ENCODE measurements around the gene MAL. TPM values are rescaled to one million over a fixed set of nuclear protein-coding genes. Genes with fewer than 3 reads are reported as not detected.

Gene MAL
- total and polyA plus RNA-seq, 8 donors, result 0.25 to 1.9 (median 0.81) TPM; not detected in 1

DNA sequence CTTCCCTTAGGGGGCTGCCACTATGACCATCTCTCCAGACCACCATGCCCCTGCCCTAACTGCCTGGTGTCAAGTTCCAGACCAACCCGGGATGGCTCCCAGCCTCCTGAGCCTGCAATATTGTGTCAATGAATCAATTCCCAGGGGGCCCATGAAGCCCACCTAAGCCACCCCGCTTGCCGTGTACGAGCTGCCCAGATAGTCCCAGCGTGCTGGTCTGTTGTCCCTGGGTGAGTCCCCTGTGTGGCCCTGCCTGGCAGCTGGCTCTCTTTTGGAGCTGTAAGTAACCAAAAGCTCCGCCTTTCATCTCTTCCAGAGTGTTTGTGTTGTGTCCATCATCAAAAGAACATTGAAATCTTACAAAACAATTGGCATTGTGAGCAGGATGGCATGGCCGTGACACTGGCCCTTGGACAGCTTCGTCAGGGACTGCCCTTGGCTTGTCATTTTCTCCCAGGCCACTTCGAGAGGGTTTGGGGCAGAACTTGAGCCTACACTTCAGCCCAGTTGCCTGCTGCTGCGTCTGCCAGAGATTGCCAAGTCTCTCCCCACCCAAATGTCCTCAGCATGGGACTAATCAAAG is 11.3 kb upstream of the MAL start:
- peak in 1 of 6 donors; percentile 44 for DNase-seq
- no peak overlapping the region for H3K4me3 ChIP-seq
- no peak for ATAC-seq
- H3K36me3 ChIP-seq, result no peaks in the 10 kb centered on the region
- FAIRE-seq, result no peak
- no peaks in the 10 kb centered on the region for H3K9me3 ChIP-seq
- TF ChIP-seq, protein P1, sequence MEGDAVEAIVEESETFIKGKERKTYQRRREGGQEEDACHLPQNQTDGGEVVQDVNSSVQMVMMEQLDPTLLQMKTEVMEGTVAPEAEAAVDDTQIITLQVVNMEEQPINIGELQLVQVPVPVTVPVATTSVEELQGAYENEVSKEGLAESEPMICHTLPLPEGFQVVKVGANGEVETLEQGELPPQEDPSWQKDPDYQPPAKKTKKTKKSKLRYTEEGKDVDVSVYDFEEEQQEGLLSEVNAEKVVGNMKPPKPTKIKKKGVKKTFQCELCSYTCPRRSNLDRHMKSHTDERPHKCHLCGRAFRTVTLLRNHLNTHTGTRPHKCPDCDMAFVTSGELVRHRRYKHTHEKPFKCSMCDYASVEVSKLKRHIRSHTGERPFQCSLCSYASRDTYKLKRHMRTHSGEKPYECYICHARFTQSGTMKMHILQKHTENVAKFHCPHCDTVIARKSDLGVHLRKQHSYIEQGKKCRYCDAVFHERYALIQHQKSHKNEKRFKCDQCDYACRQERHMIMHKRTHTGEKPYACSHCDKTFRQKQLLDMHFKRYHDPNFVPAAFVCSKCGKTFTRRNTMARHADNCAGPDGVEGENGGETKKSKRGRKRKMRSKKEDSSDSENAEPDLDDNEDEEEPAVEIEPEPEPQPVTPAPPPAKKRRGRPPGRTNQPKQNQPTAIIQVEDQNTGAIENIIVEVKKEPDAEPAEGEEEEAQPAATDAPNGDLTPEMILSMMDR (IDR thresholded peaks at IDR 0.05), result no peak
- H3K27me3 ChIP-seq, result no peaks in the 10 kb centered on the region
- 62 to 69% methylated on average over 10 of the region's 10 CpGs for WGBS, 2 donors
- intact Hi-C loops (cut with DNase I), result no loop called here
- H3K27ac ChIP-seq, result no peak overlapping the region
- no peaks in the 10 kb centered on the region for H3K4me1 ChIP-seq

DNA sequence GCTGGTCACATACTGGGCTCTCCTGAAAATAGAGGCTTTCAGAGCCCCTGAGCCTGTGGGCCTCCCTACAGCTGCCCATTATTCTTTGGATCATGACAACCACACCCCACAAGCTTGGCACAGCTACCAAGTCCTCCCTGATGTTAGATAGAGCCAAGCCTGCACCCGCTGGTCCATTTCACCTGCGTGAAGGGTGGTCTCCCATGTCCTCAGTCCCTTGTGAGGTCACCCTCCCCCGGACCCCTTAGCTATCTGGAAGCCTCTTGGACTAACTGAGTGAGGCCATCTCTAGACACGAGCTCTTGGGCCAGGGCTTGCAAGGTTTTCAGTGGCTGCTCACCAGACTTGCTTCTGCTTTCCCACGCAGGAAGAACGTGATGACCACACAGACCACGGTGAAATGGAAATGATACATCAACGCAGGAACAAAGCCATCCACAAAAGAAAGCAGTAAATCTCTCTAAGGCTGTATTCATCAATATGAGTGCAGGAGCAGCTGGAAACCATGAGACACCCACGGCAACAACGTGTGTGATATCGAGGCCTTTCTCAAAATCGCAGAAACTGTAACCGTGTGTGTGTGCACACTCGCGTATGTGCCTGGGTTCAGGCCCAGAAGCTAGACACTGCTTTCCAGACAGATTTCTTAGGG is 10.1 kb upstream of the MAL start:
- ATAC-seq (no peak), FAIRE-seq (no peak), DNase-seq (no peak)
- WGBS, 2 donors, result 72 to 81% methylated on average over 15 of the region's 15 CpGs
- no peaks in the 10 kb centered on the region for H3K36me3 ChIP-seq
- intact Hi-C loops (cut with DNase I), result no loop called here
- no peaks in the 10 kb centered on the region for H3K27me3 ChIP-seq
- no peak overlapping the region for H3K4me3 ChIP-seq
- TF ChIP-seq, protein P1 (IDR thresholded peaks at IDR 0.05), result no peak
- H3K9me3 ChIP-seq, result no peaks in the 10 kb centered on the region
- H3K27ac ChIP-seq, result no peak overlapping the region
- no peaks in the 10 kb centered on the region for H3K4me1 ChIP-seq

DNA sequence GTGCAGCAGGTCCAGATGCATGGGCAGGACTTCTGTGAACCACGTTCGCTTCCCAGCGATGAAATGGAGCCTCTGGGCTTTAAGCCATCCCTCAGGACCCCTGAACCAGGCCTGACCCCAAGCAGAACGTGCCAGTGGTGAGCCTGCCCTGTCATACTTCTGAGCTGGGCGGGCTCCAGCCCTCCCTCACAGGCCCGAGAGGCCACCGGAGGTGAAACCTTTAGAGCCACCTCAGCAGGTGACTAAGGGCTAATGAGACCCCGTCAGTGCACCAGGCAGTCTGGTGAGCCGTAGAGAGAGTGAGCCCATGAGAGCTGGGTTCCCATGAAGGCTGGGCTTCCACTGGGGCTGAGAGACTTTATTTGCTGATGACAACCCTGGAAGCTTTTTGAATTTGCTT is 8.9 kb upstream of the MAL start:
- ATAC-seq (no peak), DNase-seq (no peak), FAIRE-seq (no peak)
- intact Hi-C loops (cut with DNase I), result no loop called here
- TF ChIP-seq, protein P1 (IDR thresholded peaks at IDR 0.05), result no peak
- no peaks in the 10 kb centered on the region for H3K36me3 ChIP-seq
- WGBS, 2 donors, result 68 to 69% methylated on average over 9 of the region's 9 CpGs
- H3K27me3 ChIP-seq, result no peaks in the 10 kb centered on the region
- no peaks in the 10 kb centered on the region for H3K9me3 ChIP-seq
- H3K4me1 ChIP-seq, result no peaks in the 10 kb centered on the region
- H3K27ac ChIP-seq, result no peak overlapping the region
- no peak overlapping the region for H3K4me3 ChIP-seq

DNA sequence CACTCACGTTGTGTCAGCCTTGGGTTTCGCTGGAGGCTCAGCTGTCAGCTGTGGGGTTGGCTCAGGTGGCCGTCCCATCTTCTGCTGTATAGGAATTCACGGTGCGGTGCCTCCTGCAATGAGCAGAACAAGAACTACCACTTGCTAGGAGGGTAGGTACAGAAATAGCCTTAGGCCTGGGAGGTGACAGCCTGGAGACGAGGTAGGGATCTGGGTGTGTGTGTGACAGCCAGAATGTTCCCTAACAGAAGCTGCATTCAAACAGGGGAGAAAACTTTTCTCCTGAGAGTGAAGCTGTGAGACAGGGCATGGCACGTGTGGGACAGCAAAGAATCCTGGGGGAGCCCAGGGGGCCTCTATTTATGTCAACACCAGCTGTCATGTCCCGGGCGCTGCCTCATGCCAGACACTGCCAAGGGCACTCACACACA is 8.4 kb upstream of the MAL start:
- intact Hi-C loops (cut with DNase I), result no loop called here
- H3K4me3 ChIP-seq, result no peak overlapping the region
- DNase-seq, result no peak
- TF ChIP-seq, protein P1 (IDR thresholded peaks at IDR 0.05), result no peak
- FAIRE-seq, result no peak
- H3K36me3 ChIP-seq, result no peaks in the 10 kb centered on the region
- 59 to 62% methylated on average over 9 of the region's 9 CpGs for WGBS, 2 donors
- no peaks in the 10 kb centered on the region for H3K4me1 ChIP-seq
- no peak overlapping the region for H3K27ac ChIP-seq
- no peaks in the 10 kb centered on the region for H3K9me3 ChIP-seq
- no peak for ATAC-seq
- H3K27me3 ChIP-seq, result no peaks in the 10 kb centered on the region

DNA sequence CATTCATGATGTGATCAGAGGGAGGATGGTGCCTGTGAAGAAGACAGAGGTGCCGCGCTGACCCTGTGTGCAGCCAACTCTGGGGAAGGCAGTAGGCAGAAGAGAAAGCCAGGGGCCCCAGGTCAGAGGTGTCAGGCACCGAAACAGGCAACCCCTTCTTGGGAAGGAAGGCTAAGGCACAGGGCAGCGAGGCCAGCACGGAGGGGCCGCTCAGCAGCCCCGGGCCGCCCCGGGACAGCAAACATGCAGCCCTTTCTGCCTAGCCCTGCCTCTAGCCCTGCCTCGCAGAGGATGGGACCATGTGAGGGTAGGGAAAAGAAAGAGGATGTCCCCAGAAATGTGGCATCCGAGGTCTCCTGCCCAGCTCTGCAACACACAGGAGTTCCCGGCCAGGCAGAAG is 7.7 kb upstream of the MAL start:
- no peak overlapping the region for H3K27ac ChIP-seq
- intact Hi-C loops (cut with DNase I), result no loop called here
- H3K9me3 ChIP-seq, result no peaks in the 10 kb centered on the region
- WGBS, 2 donors, result 73 to 81% methylated on average over 12 of the region's 12 CpGs
- ATAC-seq (no peak), DNase-seq (no peak), FAIRE-seq (no peak)
- TF ChIP-seq, protein P1 (IDR thresholded peaks at IDR 0.05), result no peak
- H3K27me3 ChIP-seq, result no peaks in the 10 kb centered on the region
- H3K4me3 ChIP-seq, result no peak overlapping the region
- H3K4me1 ChIP-seq, result no peaks in the 10 kb centered on the region
- H3K36me3 ChIP-seq, result no peaks in the 10 kb centered on the region
